HG02981 (cell line): ENCODE measurements around the gene CCR2.

Experiments
- ATAC-seq: cut with Tn5 transposase; IDR thresholded peaks from one replicate; pipeline ENCODE4 v1.9.1; 2021; ENCODE audit warnings: mild to moderate bottlenecking, moderate library complexity; ENCODE audit not compliant: unreplicated experiment

The CCR2 gene

DNA sequence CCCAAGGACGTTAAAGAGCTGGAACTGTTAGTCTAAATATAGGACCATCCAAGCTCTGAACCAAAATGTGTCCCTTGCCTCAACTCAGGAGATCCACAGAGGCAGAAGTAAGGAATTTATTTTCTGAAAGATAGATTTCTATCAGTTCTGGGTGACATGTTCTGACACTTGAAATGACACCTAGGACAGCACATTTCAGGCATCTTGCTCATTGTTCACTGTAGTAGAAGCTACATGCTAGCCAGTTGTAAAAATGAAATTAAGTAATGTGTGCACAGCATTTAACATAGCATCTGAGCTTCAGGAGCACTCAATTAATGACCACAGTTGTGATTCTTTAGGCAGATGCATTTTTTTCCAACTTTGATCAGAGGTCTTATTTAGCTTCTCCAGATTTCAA, 567 bp downstream of the CCR2 start:
- no peak for ATAC-seq

DNA sequence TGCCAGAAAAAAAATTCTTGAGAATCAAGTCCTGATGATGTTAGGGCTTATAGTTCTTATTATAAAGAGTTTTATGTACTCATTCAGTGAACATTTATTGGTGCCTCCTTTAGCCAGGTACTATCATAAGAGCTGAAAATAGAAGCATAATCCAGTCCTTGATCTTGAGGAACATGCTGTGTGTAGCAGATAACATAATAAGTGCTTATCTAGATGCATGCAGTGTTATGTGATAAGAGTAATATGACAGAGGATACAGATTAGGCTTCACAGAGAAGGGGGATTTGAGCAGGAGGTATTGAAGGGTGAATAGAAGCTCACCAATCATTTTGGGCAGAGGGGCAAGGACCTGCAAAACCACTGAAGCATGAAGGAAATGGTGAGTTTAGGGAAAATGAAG, 1.1 kb downstream of the CCR2 start:
- ATAC-seq, result no peak

DNA sequence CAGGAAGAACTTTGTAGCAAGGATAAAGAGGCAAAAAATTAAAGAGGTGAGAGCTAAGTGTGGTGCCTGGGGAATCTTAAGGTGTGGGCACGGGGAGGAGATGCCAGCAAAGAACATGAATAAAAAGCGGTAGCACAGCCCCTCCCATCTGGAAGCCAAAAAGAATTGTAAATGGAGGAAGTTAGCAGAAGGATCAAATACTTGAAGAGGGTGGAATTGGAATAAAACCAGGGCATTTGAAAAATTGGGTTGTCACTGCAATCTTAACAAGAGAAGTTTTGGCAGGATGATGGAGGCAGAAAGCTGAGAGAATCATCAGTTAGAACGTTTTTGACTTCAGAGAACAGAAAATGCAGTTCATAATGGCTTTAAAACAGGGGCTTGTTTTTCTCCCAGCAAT, 2.4 kb downstream of the CCR2 start:
- ATAC-seq, result no peak

DNA sequence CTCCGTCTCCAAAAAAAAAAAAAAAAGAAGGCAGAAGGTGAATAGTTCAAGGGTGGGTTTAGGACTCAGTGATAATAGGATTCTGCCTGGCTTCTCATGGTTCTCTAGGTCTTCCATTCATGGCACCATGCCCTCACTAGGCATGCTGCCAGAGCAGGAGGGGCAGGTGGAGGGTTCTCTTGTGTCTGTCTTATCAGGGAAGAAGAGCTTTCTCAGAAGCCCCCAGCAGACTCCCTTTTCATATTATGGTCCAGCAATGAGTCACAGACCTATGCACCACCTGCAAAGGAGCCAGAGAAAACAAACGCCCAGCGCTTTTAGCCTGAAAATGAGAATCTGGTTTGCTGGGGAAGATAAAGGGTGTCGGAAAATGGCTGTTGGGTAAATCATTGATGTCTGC, 3.0 kb downstream of the CCR2 start:
- no peak for ATAC-seq

DNA sequence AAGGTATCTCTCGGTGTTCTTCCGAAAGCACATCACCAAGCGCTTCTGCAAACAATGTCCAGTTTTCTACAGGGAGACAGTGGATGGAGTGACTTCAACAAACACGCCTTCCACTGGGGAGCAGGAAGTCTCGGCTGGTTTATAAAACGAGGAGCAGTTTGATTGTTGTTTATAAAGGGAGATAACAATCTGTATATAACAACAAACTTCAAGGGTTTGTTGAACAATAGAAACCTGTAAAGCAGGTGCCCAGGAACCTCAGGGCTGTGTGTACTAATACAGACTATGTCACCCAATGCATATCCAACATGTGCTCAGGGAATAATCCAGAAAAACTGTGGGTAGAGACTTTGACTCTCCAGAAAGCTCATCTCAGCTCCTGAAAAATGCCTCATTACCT, 4.6 kb downstream of the CCR2 start:
- no peak for ATAC-seq

DNA sequence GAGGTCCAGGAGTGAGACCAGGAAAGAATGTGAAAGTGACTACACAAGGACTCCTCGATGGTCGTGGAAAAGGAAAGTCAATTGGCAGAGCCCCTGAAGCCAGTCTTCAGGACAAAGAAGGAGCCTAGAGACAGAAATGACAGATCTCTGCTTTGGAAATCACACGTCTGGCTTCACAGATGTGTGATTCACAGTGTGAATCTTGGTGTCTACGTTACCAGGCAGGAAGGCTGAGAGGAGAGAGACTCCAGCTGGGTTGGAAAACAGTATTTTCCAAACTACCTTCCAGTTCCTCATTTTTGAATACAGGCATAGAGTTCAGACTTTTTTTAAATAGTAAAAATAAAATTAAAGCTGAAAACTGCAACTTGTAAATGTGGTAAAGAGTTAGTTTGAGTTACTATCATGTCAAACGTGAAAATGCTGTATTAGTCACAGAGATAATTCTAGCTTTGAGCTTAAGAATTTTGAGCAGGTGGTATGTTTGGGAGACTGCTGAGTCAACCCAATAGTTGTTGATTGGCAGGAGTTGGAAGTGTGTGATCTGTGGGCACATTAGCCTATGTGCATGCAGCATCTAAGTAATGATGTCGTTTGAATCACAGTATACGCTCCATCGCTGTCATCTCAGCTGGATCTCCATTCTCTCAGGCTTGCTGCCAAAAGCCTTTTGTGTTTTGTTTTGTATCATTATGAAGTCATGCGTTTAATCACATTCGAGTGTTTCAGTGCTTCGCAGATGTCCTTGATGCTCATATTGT, 6.0 kb downstream of the CCR2 start:
- peak; percentile 45 for ATAC-seq

DNA sequence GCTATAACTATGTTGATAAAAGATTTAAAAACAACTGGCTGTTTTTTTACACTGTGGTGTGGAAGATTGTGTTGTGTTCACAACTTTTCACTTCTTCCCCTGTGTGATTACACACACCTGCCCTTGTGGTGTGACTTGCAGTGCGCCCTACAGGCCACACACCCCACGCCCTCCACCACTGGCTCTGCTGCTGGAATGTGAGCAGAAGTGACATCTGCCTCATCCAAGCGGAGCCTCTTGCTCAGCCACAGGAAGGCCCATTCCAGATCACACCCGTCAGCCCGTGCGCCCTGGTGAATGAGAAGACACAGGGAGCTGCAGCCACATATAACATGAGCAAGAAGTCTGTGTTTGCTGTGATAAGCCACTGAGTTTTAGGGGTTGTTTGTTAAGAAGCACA, 7.0 kb downstream of the CCR2 start:
- no peak for ATAC-seq

DNA sequence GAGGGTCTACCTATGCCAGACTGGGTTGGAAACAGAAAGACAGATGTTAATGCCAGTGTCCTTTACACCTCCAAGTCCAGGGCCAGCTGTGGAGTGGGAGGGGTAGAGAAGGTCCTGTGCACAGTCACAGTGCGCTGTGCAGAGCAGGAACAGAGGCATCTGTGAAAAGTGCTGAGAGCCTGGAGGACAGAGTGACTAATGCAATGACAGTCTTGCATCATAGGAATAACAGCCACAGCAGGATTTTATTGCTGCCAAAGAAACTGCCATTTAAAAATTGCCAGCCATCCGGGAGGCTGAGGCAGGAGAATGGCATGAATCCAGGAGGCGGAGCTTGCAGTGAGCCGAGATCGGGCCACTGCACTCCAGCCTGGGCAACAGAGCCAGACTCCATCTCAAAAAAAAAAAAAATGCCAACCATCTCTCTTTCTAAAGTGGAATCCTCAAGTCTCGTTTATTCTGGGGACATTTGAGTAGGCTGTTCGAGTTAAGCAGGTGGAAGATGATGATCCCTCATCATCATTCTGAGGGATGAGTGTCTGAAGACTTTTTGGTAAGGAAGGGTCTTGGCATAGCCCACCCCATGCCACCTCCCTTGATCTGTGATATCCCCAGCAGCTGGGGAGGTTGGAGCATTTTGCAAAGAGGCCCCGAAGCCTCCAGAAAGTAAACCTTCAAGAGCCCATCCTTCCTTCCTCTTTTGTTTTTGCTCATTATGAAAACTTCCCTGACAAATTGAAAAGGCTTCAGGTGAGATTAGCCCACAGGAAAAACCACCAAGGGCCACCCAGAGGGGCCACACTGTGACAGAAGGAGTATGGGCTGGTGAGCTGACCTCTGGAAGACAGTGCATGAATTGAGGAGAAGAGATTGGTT, 7.7 kb downstream of the CCR2 start:
- ATAC-seq, result no peak

DNA sequence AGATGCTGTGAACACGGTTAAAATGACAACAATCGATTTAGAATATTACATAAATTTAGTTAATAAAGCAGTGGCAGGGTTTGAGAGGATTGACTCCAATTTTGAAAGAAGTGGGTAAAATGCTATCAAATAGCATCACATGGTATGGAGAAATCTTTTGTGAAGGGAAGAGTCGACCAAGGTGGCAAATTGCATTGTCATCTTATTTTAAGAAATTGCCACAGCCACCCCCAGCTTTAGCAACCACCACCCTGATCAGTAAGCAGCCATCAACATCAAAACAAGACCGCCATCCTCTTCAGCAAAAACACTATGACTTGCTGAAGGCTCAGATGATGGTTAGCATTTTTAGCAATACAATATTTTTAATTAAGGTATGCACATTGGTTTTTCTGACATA, 11.1 kb downstream of the CCR2 start:
- ATAC-seq, result no peak

DNA sequence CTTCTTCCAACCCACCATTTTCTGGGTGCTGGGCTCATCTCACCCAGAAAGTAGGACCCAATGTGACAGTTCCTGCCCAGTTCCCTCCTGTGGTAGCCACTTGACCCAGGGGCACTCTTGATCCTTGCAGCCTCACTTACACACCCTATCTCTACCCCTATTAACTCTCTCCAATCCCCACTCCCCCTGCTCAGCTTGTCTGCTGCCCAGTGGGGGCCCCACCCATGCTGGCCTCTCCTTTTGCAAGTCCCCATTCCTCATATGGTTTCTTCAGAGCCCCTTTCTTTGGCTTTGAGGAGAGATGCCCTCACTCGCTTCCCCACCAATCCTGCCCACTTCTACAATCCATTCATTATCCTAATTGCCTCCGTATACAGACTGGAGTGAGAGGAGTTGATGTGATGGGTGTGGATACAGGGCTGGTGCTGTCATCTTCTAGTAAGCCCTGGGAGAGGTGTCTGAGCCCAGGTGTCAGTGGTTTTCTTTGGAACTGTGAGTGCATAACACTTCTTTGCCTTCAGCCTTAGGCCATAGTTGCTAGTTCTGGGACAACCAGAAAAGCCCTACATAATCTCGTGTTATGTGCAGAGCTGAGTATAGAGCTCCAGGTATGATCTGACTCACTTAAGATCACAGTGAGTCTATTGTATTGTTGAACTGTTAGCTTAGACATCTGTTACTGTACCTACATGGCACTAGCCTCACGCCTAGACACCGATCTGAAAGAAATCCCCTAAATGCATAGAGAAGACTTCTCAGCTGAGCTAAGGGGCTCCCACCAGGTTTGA, 12.0 kb downstream of the CCR2 start:
- ATAC-seq, result no peak

DNA sequence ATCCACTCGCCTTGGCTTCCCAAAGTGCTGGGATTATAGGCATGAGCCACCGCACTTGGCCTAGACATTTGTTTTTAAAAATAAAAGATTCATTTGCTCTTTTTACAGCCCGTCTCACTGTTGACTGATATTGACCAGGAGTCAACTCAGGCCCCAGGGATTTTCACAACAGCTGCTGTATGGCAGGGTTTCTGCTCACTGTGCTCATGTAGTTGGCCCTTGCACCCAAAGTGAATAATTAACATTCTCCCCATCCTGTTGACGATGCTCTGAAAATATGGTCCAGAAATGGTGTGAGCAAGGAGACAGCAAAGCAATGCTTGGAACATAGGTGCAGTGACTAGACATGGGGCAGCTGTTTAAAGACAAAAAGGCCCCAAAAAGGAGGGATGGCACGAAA, 13.9 kb downstream of the CCR2 start:
- ATAC-seq, result no peak

DNA sequence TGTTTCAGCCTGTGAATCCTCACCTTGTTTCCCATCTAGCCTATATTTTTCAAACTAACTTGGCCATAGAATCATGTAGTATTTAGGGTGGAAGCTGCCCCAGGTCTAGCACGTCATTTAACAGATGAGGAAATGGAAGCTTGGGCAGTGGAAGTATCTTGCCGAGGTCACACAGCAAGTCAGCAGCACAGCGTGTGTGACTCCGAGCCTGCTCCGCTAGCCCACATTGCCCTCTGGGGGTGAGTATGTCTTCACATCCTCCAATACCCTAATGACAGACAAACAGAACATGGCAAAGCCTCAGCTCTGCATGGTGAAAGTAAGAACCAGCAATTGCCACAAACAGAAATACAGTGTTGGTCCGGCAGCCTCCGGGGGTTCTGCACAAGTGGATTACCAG, 14.7 kb downstream of the CCR2 start:
- ATAC-seq, result peak; percentile 51

DNA sequence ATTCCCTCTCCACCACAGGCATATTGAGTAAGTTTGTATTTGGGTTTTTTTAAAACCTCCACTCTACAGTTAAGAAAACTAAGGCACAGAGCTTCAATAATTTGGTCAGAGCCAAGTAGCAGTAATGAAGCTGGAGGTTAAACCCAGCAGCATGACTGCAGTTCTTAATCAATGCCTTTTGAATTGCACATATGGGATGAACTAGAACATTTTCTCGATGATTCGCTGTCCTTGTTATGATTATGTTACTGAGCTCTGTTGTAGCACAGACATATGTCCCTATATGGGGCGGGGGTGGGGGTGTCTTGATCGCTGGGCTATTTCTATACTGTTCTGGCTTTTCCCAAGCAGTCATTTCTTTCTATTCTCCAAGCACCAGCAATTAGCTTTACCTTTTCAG, 15.2 kb downstream of the CCR2 start:
- ATAC-seq, result no peak

DNA sequence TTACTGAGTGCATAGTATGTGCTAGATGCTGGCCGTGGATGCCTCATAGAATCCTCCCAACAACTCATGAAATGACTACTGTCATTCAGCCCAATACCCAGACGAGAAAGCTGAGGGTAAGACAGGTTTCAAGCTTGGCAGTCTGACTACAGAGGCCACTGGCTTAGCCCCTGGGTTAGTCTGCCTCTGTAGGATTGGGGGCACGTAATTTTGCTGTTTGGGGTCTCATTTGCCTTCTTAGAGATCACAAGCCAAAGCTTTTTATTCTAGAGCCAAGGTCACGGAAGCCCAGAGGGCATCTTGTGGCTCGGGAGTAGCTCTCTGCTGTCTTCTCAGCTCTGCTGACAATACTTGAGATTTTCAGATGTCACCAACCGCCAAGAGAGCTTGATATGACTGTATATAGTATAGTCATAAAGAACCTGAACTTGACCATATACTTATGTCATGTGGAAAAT, 15.8 kb downstream of the CCR2 start:
- no peak for ATAC-seq

DNA sequence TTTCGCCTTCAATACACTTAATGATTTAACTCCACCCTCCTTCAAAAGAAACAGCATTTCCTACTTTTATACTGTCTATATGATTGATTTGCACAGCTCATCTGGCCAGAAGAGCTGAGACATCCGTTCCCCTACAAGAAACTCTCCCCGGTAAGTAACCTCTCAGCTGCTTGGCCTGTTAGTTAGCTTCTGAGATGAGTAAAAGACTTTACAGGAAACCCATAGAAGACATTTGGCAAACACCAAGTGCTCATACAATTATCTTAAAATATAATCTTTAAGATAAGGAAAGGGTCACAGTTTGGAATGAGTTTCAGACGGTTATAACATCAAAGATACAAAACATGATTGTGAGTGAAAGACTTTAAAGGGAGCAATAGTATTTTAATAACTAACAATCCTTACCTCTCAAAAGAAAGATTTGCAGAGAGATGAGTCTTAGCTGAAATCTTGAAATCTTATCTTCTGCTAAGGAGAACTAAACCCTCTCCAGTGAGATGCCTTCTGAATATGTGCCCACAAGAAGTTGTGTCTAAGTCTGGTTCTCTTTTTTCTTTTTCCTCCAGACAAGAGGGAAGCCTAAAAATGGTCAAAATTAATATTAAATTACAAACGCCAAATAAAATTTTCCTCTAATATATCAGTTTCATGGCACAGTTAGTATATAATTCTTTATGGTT, 17.1 kb downstream of the CCR2 start, which contains the start of gene CCR5:
Gene CCR5 (plus strand): TSS at position 108 of the 680 bp plus-strand sequence. CDS start 1,957 bp downstream, outside the sequence.
- no peak for ATAC-seq

DNA sequence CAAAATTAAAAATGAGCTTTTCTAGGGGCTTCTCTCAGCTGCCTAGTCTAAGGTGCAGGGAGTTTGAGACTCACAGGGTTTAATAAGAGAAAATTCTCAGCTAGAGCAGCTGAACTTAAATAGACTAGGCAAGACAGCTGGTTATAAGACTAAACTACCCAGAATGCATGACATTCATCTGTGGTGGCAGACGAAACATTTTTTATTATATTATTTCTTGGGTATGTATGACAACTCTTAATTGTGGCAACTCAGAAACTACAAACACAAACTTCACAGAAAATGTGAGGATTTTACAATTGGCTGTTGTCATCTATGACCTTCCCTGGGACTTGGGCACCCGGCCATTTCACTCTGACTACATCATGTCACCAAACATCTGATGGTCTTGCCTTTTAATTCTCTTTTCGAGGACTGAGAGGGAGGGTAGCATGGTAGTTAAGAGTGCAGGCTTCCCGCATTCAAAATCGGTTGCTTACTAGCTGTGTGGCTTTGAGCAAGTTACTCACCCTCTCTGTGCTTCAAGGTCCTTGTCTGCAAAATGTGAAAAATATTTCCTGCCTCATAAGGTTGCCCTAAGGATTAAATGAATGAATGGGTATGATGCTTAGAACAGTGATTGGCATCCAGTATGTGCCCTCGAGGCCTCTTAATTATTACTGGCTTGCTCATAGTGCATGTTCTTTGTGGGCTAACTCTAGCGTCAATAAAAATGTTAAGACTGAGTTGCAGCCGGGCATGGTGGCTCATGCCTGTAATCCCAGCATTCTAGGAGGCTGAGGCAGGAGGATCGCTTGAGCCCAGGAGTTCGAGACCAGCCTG, 17.8 kb downstream of the CCR2 start:
- ATAC-seq, result no peak

DNA sequence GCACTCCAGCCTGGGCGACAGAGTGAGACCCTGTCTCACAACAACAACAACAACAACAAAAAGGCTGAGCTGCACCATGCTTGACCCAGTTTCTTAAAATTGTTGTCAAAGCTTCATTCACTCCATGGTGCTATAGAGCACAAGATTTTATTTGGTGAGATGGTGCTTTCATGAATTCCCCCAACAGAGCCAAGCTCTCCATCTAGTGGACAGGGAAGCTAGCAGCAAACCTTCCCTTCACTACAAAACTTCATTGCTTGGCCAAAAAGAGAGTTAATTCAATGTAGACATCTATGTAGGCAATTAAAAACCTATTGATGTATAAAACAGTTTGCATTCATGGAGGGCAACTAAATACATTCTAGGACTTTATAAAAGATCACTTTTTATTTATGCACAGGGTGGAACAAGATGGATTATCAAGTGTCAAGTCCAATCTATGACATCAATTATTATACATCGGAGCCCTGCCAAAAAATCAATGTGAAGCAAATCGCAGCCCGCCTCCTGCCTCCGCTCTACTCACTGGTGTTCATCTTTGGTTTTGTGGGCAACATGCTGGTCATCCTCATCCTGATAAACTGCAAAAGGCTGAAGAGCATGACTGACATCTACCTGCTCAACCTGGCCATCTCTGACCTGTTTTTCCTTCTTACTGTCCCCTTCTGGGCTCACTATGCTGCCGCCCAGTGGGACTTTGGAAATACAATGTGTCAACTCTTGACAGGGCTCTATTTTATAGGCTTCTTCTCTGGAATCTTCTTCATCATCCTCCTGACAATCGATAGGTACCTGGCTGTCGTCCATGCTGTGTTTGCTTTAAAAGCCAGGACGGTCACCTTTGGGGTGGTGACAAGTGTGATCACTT, 18.8 kb downstream of the CCR2 start:
- ATAC-seq, result no peak

DNA sequence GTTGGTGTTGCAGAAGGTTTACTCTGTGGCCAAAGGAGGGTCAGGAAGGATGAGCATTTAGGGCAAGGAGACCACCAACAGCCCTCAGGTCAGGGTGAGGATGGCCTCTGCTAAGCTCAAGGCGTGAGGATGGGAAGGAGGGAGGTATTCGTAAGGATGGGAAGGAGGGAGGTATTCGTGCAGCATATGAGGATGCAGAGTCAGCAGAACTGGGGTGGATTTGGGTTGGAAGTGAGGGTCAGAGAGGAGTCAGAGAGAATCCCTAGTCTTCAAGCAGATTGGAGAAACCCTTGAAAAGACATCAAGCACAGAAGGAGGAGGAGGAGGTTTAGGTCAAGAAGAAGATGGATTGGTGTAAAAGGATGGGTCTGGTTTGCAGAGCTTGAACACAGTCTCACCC, 20.8 kb downstream of the CCR2 start:
- ATAC-seq, result no peak

DNA sequence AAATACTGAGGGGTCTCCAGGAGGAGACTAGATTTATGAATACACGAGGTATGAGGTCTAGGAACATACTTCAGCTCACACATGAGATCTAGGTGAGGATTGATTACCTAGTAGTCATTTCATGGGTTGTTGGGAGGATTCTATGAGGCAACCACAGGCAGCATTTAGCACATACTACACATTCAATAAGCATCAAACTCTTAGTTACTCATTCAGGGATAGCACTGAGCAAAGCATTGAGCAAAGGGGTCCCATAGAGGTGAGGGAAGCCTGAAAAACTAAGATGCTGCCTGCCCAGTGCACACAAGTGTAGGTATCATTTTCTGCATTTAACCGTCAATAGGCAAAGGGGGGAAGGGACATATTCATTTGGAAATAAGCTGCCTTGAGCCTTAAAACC, 21.3 kb downstream of the CCR2 start:
- ATAC-seq, result no peak
